GM10266 (cell line): ENCODE data around the gene KIZ.

Experiments
- DNase-seq: peaks from one replicate; pipeline ENCODE4 v3.0.0; 2012; ENCODE audit errors: extremely low spot score
- CTCF ChIP-seq: IDR thresholded peaks from 2 replicates; pipeline ENCODE4 v1.5.1; 2012; ENCODE audit warnings: mild to moderate bottlenecking, low read depth; ENCODE audit not compliant: control insufficient read depth, insufficient read depth; ENCODE audit errors: missing control alignments

KIZ gene

GRCh38 chr20:21139881-21140566 lies 14.1 kb downstream of the KIZ start:
- no peak for TF ChIP-seq CTCF
- no peak for DNase-seq

- no peak for DNase-seq
- TF ChIP-seq CTCF = no peak
These were observed 15.9 kb downstream of the KIZ start for GRCh38 chr20:21141825-21142224.

- TF ChIP-seq CTCF = no peak
- no peak for DNase-seq
These were observed 17.5 kb downstream of the KIZ start for GRCh38 chr20:21143194-21143890.

GRCh38 chr20:21145424-21145823 lies 19.5 kb downstream of the KIZ start:
- no peak for TF ChIP-seq CTCF

GRCh38 chr20:21146215-21146614 lies 20.3 kb downstream of the KIZ start:
- TF ChIP-seq CTCF = no peak
- DNase-seq = no peak

More at GRCh38 chr20:21145424-21145823, 19.5 kb downstream of the KIZ start:
- DNase-seq = no peak

GRCh38 chr20:21147593-21147992 lies 21.7 kb downstream of the KIZ start:
- no peak for TF ChIP-seq CTCF
- no peak for DNase-seq

- TF ChIP-seq CTCF = no peak
These were observed 23.5 kb downstream of the KIZ start for GRCh38 chr20:21149344-21149743.

More at GRCh38 chr20:21149344-21149743, 23.5 kb downstream of the KIZ start:
- no peak for DNase-seq
